Neutrophil (primary cell): ENCODE results near the gene STK17A.

Source experiments
- H3K27ac ChIP-seq: fragments of 200-600 bp; sonication (generic); 2 replicates; pipeline ENCODE4 v1.5.1; 2016; ENCODE audit warnings: mild to moderate bottlenecking, moderate library complexity
- H3K27me3 ChIP-seq: fragments of 200-600 bp; sonication (generic); 2 replicates; pipeline ENCODE4 v1.6.0; 2016; ENCODE audit warnings: mild to moderate bottlenecking
- H3K36me3 ChIP-seq: fragments of 200-600 bp; sonication (generic); 2 replicates; pipeline ENCODE4 v1.5.1; 2017
- H3K4me1 ChIP-seq, 2 experiments: fragments of 200-600 bp in 1 of 2; sonication (generic) in 1 of 2; 1 replicate in 1 of 2; 2 replicates in 1 of 2; pipeline versions ENCODE4 v1.5.1 to v1.6.1; 2013 to 2016; ENCODE audit warnings: low read depth in 1 of 2, low read length in 1 of 2, mild to moderate bottlenecking in 1 of 2, moderate library complexity in 1 of 2; ENCODE audit not compliant: control insufficient read depth in 1 of 2, insufficient read depth in 1 of 2
- H3K4me3 ChIP-seq, 2 experiments: fragments of 200-600 bp in 1 of 2; sonication (generic) in 1 of 2; 1 replicate in 1 of 2; 2 replicates in 1 of 2; pipeline ENCODE4 v1.5.1; 2013 to 2016; ENCODE audit warnings: low read depth in 1 of 2, low read length in 1 of 2, mild to moderate bottlenecking in 1 of 2, moderate library complexity in 1 of 2
- H3K9me3 ChIP-seq: fragments of 200-600 bp; sonication (generic); 2 replicates; pipeline ENCODE4 v1.5.1; 2016
- CTCF ChIP-seq: fragments of 200-600 bp; sonication (generic); IDR thresholded peaks from 2 replicates; pipeline ENCODE4 v1.5.1; 2016; ENCODE audit warnings: antibody characterized with exemption

The STK17A gene

GRCh38 chr7:43674559-43675436 lies 91.9 kb downstream of the STK17A start:
- Histone ChIP-seq H3K27me3 (no peaks in the 10 kb centered on the region), H3K27ac (peak overlapping the region; percentile 36), H3K4me3 (no peak overlapping the region), H3K4me1 (peaks cover 0 to 4% of the 10 kb centered on the region in 2 experiments), H3K9me3 (no peaks in the 10 kb centered on the region), H3K36me3 (no peaks in the 10 kb centered on the region)
- no peak for TF ChIP-seq CTCF
